Measurements from ENCODE around the gene EIF4A3. TPM values are rescaled to one million over a fixed set of nuclear protein-coding genes. Genes with fewer than 3 reads are reported as not detected.

The EIF4A3 gene
- total and polyA plus RNA-seq, 12 donors: 16.2 to 51.0 (median 34.3) TPM

GRCh38 chr17:80119839-80120238, 27.1 kb downstream of the EIF4A3 start:
- Histone ChIP-seq H3K9me3 (peaks cover 0 to 5% (median 0%) of the 10 kb centered on the region in 11 donors), H3K27ac (no peak overlapping the region), H3K4me3 (no peak overlapping the region), H3K4me1 (no peaks in the 10 kb centered on the region), H3K27me3 (peaks cover 0 to 3% (median 0%) of the 10 kb centered on the region in 7 donors), H3K36me3 (peaks cover 0 to 21% (median 0%) of the 10 kb centered on the region in 9 donors)
- no peak for ATAC-seq
- 87 to 90% methylated on average over 9 of the region's 9 CpGs for WGBS, 2 donors
- intact Hi-C loops (cut with DNase I): loop anchor here in 1 of 10 donors (5.0 kb wide), 1 partner anchor 997 kb away; no protein-coding TSS in a partner anchor
- no peak for TF ChIP-seq CTCF (IDR thresholded peaks at IDR 0.05)
- no peak for DNase-seq

GRCh38 chr17:80119271-80119791, 27.6 kb downstream of the EIF4A3 start:
- 93 to 94% methylated on average over 24 of the region's 24 CpGs for WGBS, 2 donors
- intact Hi-C loops (cut with DNase I): no loop called here
- H3K27ac ChIP-seq: no peak overlapping the region
- peaks cover 0 to 21% (median 0%) of the 10 kb centered on the region in 9 donors for H3K36me3 ChIP-seq
- H3K9me3 ChIP-seq: peaks cover 0 to 8% (median 0%) of the 10 kb centered on the region in 11 donors
- H3K4me1 ChIP-seq: no peaks in the 10 kb centered on the region
- H3K27me3 ChIP-seq: no peaks in the 10 kb centered on the region
- ATAC-seq (no peak), DNase-seq (no peak)
- no peak for TF ChIP-seq CTCF (IDR thresholded peaks at IDR 0.05)
- H3K4me3 ChIP-seq: no peak overlapping the region

- H3K4me1 ChIP-seq: no peaks in the 10 kb centered on the region
- intact Hi-C loops (cut with DNase I): no loop called here
- H3K9me3 ChIP-seq: peaks cover 0 to 8% (median 0%) of the 10 kb centered on the region in 11 donors
- peaks cover 0 to 21% (median 0%) of the 10 kb centered on the region in 9 donors for H3K36me3 ChIP-seq
- peak in 1 of 8 donors; percentile 40 for ATAC-seq
- no peak for DNase-seq
- no peak overlapping the region for H3K27ac ChIP-seq
- H3K4me3 ChIP-seq: no peak overlapping the region
- WGBS, 2 donors: 91 to 92% methylated on average over 35 of the region's 35 CpGs
- no peak for TF ChIP-seq CTCF (IDR thresholded peaks at IDR 0.05)
- no peaks in the 10 kb centered on the region for H3K27me3 ChIP-seq
These were observed 28.2 kb downstream of the EIF4A3 start for GRCh38 chr17:80118601-80119270.

GRCh38 chr17:80117491-80118401, 29.2 kb downstream of the EIF4A3 start:
- Histone ChIP-seq H3K36me3 (peaks cover 0 to 28% (median 0%) of the 10 kb centered on the region in 9 donors), H3K27ac (no peak overlapping the region), H3K4me3 (no peak overlapping the region), H3K4me1 (no peaks in the 10 kb centered on the region), H3K27me3 (no peaks in the 10 kb centered on the region), H3K9me3 (peaks cover 0 to 8% (median 0%) of the 10 kb centered on the region in 11 donors)
- WGBS, 2 donors: 91 to 93% methylated on average over 31 of the region's 31 CpGs
- ATAC-seq: peak in 2 of 8 donors; percentile 7 to 44
- DNase-seq: no peak
- TF ChIP-seq CTCF (IDR thresholded peaks at IDR 0.05): no peak
- intact Hi-C loops (cut with DNase I): no loop called here

All from heart right ventricle (tissue), 16 donors.